K562 (cell line): Measurements from ENCODE around the gene RASIP1. TPM values are rescaled to one million over a fixed set of nuclear protein-coding genes. Genes with fewer than 3 reads are reported as not detected.

ENCODE experiments used
- ATF1 ChIP-seq, 2 experiments: fragments of 450-650 bp in 1 of 2; IDR thresholded peaks; 2 replicates each; pipeline ENCODE4 v1.6.1; 2016; ENCODE audit warnings: missing compliant biosample characterization in 1 of 2, missing genetic modification characterization in 1 of 2
- BCL6 ChIP-seq: fragments of 250-450 bp; sonication (Bioruptor Pico); IDR thresholded peaks from 2 replicates; pipeline ENCODE4 v1.4.0; 2020
- CAMTA2 ChIP-seq: fragments of 250-450 bp; sonication (Bioruptor Pico); conservative IDR thresholded peaks from 2 replicates; pipeline ENCODE4 v1.5.1; 2022
- CEBPB ChIP-seq: fragments of 450-650 bp; IDR thresholded peaks from 2 replicates; pipeline ENCODE4 v1.6.1; 2016; ENCODE audit warnings: missing genetic modification characterization, missing compliant biosample characterization
- CREB1 ChIP-seq, 2 experiments: sonication (generic) in 1 of 2; formaldehyde crosslinking in 1 of 2; IDR thresholded peaks; 2 replicates each; pipeline versions ENCODE4 v1.6.1 to v1.8.0; 2012 to 2022; ENCODE audit warnings: inconsistent platforms in 1 of 2, mild to moderate bottlenecking in 1 of 2, missing genetic modification reagents in 1 of 2, moderate library complexity in 1 of 2
- CREM ChIP-seq: IDR thresholded peaks from 2 replicates; pipeline ENCODE4 v1.6.1; 2014; ENCODE audit warnings: antibody characterized with exemption, low read depth
- ELF1 ChIP-seq: fragments of 200-800 bp; sonication (Bioruptor generic); IDR thresholded peaks from 2 replicates; pipeline ENCODE4 v1.6.1; 2016; ENCODE audit warnings: missing genetic modification characterization, missing compliant biosample characterization
- ETV6 ChIP-seq, 3 experiments: fragments of 150-350 bp in 1 of 3; sonication (generic) in 1 of 3; formaldehyde crosslinking in 1 of 3; IDR thresholded peaks; 2 replicates each; pipeline versions ENCODE4 v1.6.1 to v1.8.0; 2014 to 2022; ENCODE audit warnings: borderline replicate concordance in 2 of 3, low read depth in 2 of 3, antibody characterized with exemption in 1 of 3, low read length in 1 of 3, mild to moderate bottlenecking in 1 of 3, missing genetic modification reagents in 1 of 3
- GABPB1 ChIP-seq: sonication (generic); formaldehyde crosslinking; IDR thresholded peaks from 2 replicates; pipeline ENCODE4 v1.8.0; 2022; ENCODE audit warnings: mild to moderate bottlenecking, missing genetic modification reagents
- JUND ChIP-seq, 2 experiments: IDR thresholded peaks; 2 replicates in 1 of 2; 3 replicates in 1 of 2; pipeline ENCODE4 v1.6.1; 2011; ENCODE audit warnings: borderline replicate concordance in 2 of 2, low read depth in 2 of 2, low read length in 2 of 2, improper control_type of control experiment in 1 of 2, missing biosample characterization in 1 of 2, missing genetic modification characterization in 1 of 2, missing genetic modification reagents in 1 of 2
- MAFF ChIP-seq: IDR thresholded peaks from 2 replicates; pipeline ENCODE4 v1.6.1; 2012; ENCODE audit warnings: low read length, improper control_type of control experiment
- PTBP1 ChIP-seq: fragments of 200-400 bp; formaldehyde crosslinking; IDR thresholded peaks from 2 replicates; pipeline ENCODE4 v1.6.1; 2017; ENCODE audit warnings: low read depth, low read length
- TOE1 ChIP-seq, 2 experiments: fragments of 450-650 bp in 1 of 2; sonication (generic) in 1 of 2; formaldehyde crosslinking in 1 of 2; IDR thresholded peaks; 2 replicates each; pipeline versions ENCODE4 v1.7.1 to v1.8.0; 2016 to 2022; ENCODE audit warnings: borderline replicate concordance in 2 of 2, mild to moderate bottlenecking in 2 of 2, antibody characterized with exemption in 1 of 2, inconsistent platforms in 1 of 2, low read depth in 1 of 2, missing genetic modification reagents in 1 of 2, moderate library complexity in 1 of 2
- ZKSCAN8 ChIP-seq: fragments of 200-800 bp; sonication (Bioruptor generic); IDR thresholded peaks from 2 replicates; pipeline ENCODE4 v1.6.1; 2016; ENCODE audit warnings: missing genetic modification characterization, missing compliant biosample characterization
- polyA plus RNA-seq, 8 experiments: library from polyadenylated mRNA; depleted of rRNA in 4 of 8; stranded (reverse) in 5 of 8; unstranded in 3 of 8; fragments of >200 nt; fragmentation: Nextera tagmentation in 2 of 8; fragmentation: Illumina TruSeq in 1 of 8; extraction: Ambion mirVana in 2 of 8; extraction: Trizol in 1 of 8; gene quantifications; 2 replicates each; pipeline versions ENCODE4 v1.2.1 to v1.2.3, GENCODE V29; 2011 to 2014; ENCODE audit warnings: inconsistent platforms in 1 of 8, missing spikeins in 1 of 8
- total RNA-seq, 7 experiments: library from RNA; depleted of rRNA in 6 of 7; stranded (reverse); fragments of >200 nt in 6 of 7; fragmentation: Illumina TruSeq in 2 of 7; extraction: Trizol in 2 of 7; gene quantifications; 2 replicates each; pipeline versions ENCODE4 v1.2.1 to v1.2.3, GENCODE V29; 2011 to 2021; ENCODE audit warnings: low replicate concordance in 1 of 7
- TF ChIP-seq, protein P1 (sequence below), 2 experiments: fragments of 450-650 bp in 1 of 2; sonication (generic) in 1 of 2; formaldehyde crosslinking in 1 of 2; IDR thresholded peaks; 2 replicates each; pipeline versions ENCODE4 v1.7.1 to v1.9.0; 2016 to 2022; ENCODE audit warnings: inconsistent platforms in 1 of 2, mild to moderate bottlenecking in 1 of 2, missing genetic modification reagents in 1 of 2
- TF ChIP-seq, protein P2 (sequence below): fragments of 250-450 bp; sonication (Bioruptor Pico); IDR thresholded peaks from 2 replicates; pipeline ENCODE4 v1.8.0; 2022; ENCODE audit warnings: inconsistent platforms

The RASIP1 gene
- total and polyA plus RNA-seq, 9 of the 15 experiments (the other 6 are each of a cell fraction or from before 2014, with no cell fraction given) = 0.20 to 4.7 (median 1.5) TPM

GRCh38 chr19:48726556-48726955 is 13.9 kb downstream of the RASIP1 start (continued):
- TF ChIP-seq, protein P1, sequence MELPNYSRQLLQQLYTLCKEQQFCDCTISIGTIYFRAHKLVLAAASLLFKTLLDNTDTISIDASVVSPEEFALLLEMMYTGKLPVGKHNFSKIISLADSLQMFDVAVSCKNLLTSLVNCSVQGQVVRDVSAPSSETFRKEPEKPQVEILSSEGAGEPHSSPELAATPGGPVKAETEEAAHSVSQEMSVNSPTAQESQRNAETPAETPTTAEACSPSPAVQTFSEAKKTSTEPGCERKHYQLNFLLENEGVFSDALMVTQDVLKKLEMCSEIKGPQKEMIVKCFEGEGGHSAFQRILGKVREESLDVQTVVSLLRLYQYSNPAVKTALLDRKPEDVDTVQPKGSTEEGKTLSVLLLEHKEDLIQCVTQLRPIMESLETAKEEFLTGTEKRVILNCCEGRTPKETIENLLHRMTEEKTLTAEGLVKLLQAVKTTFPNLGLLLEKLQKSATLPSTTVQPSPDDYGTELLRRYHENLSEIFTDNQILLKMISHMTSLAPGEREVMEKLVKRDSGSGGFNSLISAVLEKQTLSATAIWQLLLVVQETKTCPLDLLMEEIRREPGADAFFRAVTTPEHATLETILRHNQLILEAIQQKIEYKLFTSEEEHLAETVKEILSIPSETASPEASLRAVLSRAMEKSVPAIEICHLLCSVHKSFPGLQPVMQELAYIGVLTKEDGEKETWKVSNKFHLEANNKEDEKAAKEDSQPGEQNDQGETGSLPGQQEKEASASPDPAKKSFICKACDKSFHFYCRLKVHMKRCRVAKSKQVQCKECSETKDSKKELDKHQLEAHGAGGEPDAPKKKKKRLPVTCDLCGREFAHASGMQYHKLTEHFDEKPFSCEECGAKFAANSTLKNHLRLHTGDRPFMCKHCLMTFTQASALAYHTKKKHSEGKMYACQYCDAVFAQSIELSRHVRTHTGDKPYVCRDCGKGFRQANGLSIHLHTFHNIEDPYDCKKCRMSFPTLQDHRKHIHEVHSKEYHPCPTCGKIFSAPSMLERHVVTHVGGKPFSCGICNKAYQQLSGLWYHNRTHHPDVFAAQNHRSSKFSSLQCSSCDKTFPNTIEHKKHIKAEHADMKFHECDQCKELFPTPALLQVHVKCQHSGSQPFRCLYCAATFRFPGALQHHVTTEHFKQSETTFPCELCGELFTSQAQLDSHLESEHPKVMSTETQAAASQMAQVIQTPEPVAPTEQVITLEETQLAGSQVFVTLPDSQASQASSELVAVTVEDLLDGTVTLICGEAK (IDR thresholded peaks at IDR 0.05) = peak; percentile 89
- TF ChIP-seq, protein P1 (CRISPR knock-in tag; IDR thresholded peaks at IDR 0.05) = no peak
- TF ChIP-seq BCL6 (CRISPR knock-in tag) (no peak), MAFF (no peak), JUND (IDR thresholded peaks at IDR 0.05; ENCODE audit: borderline replicate concordance, low read depth, low read length) (no peak), JUND (tag; IDR thresholded peaks at IDR 0.05; ENCODE audit: borderline replicate concordance, low read depth, low read length) (peak; percentile 28; the same call in 1 of the 3 replicates), ZKSCAN8 (CRISPR knock-in tag) (no peak), GABPB1 (CRISPR knock-in tag) (peak; percentile 90), ELF1 (tag) (peak; percentile 35; the same call in 1 of the 2 replicates), CREM (peak; percentile 86), CAMTA2 (CRISPR knock-in tag) (no peak), CREB1 (IDR thresholded peaks at IDR 0.05) (peak; percentile 88), CREB1 (CRISPR knock-in tag; IDR thresholded peaks at IDR 0.05) (peak; percentile 87), TOE1 (IDR thresholded peaks at IDR 0.05; ENCODE audit: borderline replicate concordance) (no peak), TOE1 (CRISPR knock-in tag; IDR thresholded peaks at IDR 0.05; ENCODE audit: borderline replicate concordance, low read depth) (no peak), CEBPB (tag) (no peak), PTBP1 (no peak), ATF1 (CRISPR knock-in tag; IDR thresholded peaks at IDR 0.05) (no peak), ATF1 (tag; IDR thresholded peaks at IDR 0.05) (peak; percentile 63), ETV6 (IDR thresholded peaks at IDR 0.05; ENCODE audit: borderline replicate concordance in 1 of 2, low read depth in 2 of 2, low read length in 1 of 2) (peak; percentile 24 to 77; a peak in 3 of 4 replicates), ETV6 (CRISPR knock-in tag; IDR thresholded peaks at IDR 0.05; ENCODE audit: borderline replicate concordance) (no peak)
- TF ChIP-seq, protein P2, sequence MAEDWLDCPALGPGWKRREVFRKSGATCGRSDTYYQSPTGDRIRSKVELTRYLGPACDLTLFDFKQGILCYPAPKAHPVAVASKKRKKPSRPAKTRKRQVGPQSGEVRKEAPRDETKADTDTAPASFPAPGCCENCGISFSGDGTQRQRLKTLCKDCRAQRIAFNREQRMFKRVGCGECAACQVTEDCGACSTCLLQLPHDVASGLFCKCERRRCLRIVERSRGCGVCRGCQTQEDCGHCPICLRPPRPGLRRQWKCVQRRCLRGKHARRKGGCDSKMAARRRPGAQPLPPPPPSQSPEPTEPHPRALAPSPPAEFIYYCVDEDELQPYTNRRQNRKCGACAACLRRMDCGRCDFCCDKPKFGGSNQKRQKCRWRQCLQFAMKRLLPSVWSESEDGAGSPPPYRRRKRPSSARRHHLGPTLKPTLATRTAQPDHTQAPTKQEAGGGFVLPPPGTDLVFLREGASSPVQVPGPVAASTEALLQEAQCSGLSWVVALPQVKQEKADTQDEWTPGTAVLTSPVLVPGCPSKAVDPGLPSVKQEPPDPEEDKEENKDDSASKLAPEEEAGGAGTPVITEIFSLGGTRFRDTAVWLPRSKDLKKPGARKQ (CRISPR knock-in tag) = no peak
